ENCODE data around the gene C1orf21. TPM values are rescaled to one million over a fixed set of nuclear protein-coding genes. Genes with fewer than 3 reads are reported as not detected.

C1orf21 gene
- total and polyA plus RNA-seq, 2 donors (not counting 3 experiments of a cell fraction or from before 2014, with no cell fraction given): 0.79 to 8.5 TPM

GRCh38 chr1:184541537-184542152, 154.8 kb downstream of the C1orf21 start:
- dilution Hi-C loops (cut with MboI; ENCODE audit: extremely low pct_ligation_motif_present, low sequenced_read_pairs) (no loop called here), intact Hi-C loops (cut with micrococcal nuclease) (no loop called here)
- Histone ChIP-seq H3K9me3 (replicated peaks; ENCODE audit: control insufficient read depth, insufficient read depth, low read length) (no peaks in the 10 kb centered on the region), H3K36me3 (ENCODE audit: control insufficient read depth in 2 of 2, extremely low read depth in 1 of 2, insufficient read depth in 2 of 2, low read length in 2 of 2) (no peaks in the 10 kb centered on the region), H3K27ac (ENCODE audit: insufficient read depth, low read depth, low read length) (no peak overlapping the region), H3K4me1 (ENCODE audit: control insufficient read depth, extremely low read depth, insufficient read depth, low read length) (no peaks in the 10 kb centered on the region), H4K20me1 (replicated peaks; ENCODE audit: control insufficient read depth, extremely low read depth, insufficient read depth, low read length) (no peaks in the 10 kb centered on the region), H3K4me2 (ENCODE audit: insufficient read depth, low read length) (no peak overlapping the region), H3K9me1 (replicated peaks; ENCODE audit: control insufficient read depth, extremely low read depth, insufficient read depth, low read length) (no peaks in the 10 kb centered on the region), H3K4me3 (replicated peaks in 1 of 3; ENCODE audit: insufficient read depth in 1 of 3, low read depth in 1 of 3, low read length in 3 of 3) (no peak overlapping the region), H3K27me3 (ENCODE audit: control insufficient read depth in 2 of 2, insufficient read depth in 2 of 2, low read length in 2 of 2) (no peaks in the 10 kb centered on the region), H3K79me2 (ENCODE audit: control insufficient read depth, insufficient read depth, low read length) (no peaks in the 10 kb centered on the region), H2AFZ (ENCODE audit: low read depth, low read length) (no peak overlapping the region), H3K9ac (replicated peaks; ENCODE audit: extremely low read depth, insufficient read depth, low read length) (no peak overlapping the region)
- FAIRE-seq (no peak), DNase-seq (ENCODE audit: low read depth, low spot score) (no peak)
- no TSS peak for BruUV-seq (replicated peaks)
- POLR2A ChIA-PET: no interaction called here
- CTCF ChIA-PET: no interaction called here
- no peak for TF ChIP-seq CTCF (IDR thresholded peaks at IDR 0.05; ENCODE audit: extremely low read depth in 1 of 2, insufficient read depth in 1 of 2, low read depth in 1 of 2, low read length in 2 of 2)
- TF ChIP-seq EZH2 (IDR thresholded peaks at IDR 0.05; ENCODE audit: borderline replicate concordance, low read depth, low read length, severe bottlenecking): no peak
- TF ChIP-seq FOS (IDR thresholded peaks at IDR 0.05; ENCODE audit: borderline replicate concordance, insufficient read depth, low read length): no peak
- TF ChIP-seq POLR2AphosphoS5 (IDR thresholded peaks at IDR 0.05; ENCODE audit: insufficient read depth, low read depth, low read length): no peak
- no peak for TF ChIP-seq GATA2 (IDR thresholded peaks at IDR 0.05; ENCODE audit: insufficient read depth, insufficient read length, low read depth, low read length)
- no peak for TF ChIP-seq POLR2A (IDR thresholded peaks at IDR 0.05; ENCODE audit: low read depth, low read length)
- no peak for TF ChIP-seq MYC (IDR thresholded peaks at IDR 0.05; ENCODE audit: low read depth, low read length)
- TF ChIP-seq MAX (IDR thresholded peaks at IDR 0.05; ENCODE audit: insufficient read depth, insufficient read length): no peak
- no peak for TF ChIP-seq JUN (IDR thresholded peaks at IDR 0.05; ENCODE audit: borderline replicate concordance, insufficient read depth, insufficient read length, low read depth)
